ENCODE results near the gene BRD8.

DNA sequence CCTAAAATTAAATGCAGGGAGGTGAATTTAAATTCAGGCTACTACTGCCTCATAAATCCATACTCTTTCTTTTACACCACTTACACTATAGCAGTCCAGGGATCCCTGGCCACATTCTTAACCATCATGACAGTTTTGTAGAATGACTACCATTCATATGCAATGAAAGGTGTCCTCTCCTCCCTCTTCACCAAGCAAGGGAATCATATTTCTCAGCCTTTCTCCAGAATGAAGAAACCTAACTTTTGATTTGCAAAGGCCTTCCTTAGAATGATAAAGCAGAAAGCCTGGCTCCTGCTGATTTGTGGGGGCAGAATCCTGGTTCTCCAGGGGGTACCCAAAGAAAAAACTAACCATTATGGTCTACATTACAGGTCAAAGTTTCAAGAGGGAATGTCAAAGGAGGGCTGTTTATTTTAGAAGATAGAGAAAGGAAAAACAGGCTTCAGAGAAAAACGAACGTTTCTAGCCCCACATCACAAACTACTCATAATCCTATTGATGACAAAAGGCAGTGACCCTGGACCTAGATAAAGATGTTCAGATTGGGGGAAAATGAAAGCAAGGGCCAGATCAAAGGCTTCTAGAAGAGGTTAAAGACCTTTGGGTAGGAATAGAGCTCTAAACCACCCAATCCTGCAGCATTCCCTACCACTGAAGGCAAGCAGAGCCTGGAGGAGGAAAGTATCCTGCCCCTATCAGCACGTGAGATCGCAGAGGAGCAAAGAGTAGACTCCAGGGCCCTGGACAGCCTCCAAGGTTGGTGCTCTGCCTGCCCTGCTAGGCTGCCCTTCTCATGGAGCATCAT is 83.1 kb downstream of the BRD8 start:
- TF ChIP-seq CTCF (IDR thresholded peaks at IDR 0.05) (no peak), EP300 (IDR thresholded peaks at IDR 0.05) (no peak)

Data from stomach (tissue), 4 donors.